K562 (cell line): ENCODE results near the gene FAAH. TPM values are rescaled to one million over a fixed set of nuclear protein-coding genes. Genes with fewer than 3 reads are reported as not detected.
A peak's percentile ranks its signal among the peaks of the same experiment; 100 is the strongest.

Experiments used
- EWSR1 ChIP-seq: fragments of 450-650 bp; IDR thresholded peaks from 2 replicates; pipeline ENCODE4 v1.6.1; 2018; ENCODE audit warnings: borderline replicate concordance, mild to moderate bottlenecking, low read depth, moderate library complexity; ENCODE audit not compliant: partially characterized antibody
- FOXA3 ChIP-seq, 2 experiments: fragments of 450-650 bp in 1 of 2; sonication (generic) in 1 of 2; formaldehyde crosslinking; IDR thresholded peaks in 1 of 2; conservative IDR thresholded peaks in 1 of 2; 2 replicates each; pipeline versions ENCODE4 v1.4.0 to v1.8.0; 2020 to 2022; ENCODE audit warnings: mild to moderate bottlenecking in 2 of 2, missing genetic modification reagents in 1 of 2
- FOXP4 ChIP-seq: sonication (generic); formaldehyde crosslinking; IDR thresholded peaks from 2 replicates; pipeline ENCODE4 v1.8.0; 2022; ENCODE audit warnings: mild to moderate bottlenecking, missing genetic modification reagents, borderline replicate concordance
- HMBOX1 ChIP-seq: sonication (generic); IDR thresholded peaks from 2 replicates; pipeline ENCODE4 v1.6.1; 2016
- HMGXB4 ChIP-seq: sonication (generic); formaldehyde crosslinking; IDR thresholded peaks from 2 replicates; pipeline ENCODE4 v1.8.1; 2023; ENCODE audit warnings: mild to moderate bottlenecking, missing genetic modification reagents
- JUND ChIP-seq, 2 experiments: IDR thresholded peaks; 2 replicates in 1 of 2; 3 replicates in 1 of 2; pipeline ENCODE4 v1.6.1; 2011; ENCODE audit warnings: borderline replicate concordance in 2 of 2, low read depth in 2 of 2, low read length in 2 of 2, improper control_type of control experiment in 1 of 2, missing biosample characterization in 1 of 2, missing genetic modification characterization in 1 of 2, missing genetic modification reagents in 1 of 2
- MCM7 ChIP-seq, 2 experiments: fragments of 450-650 bp; IDR thresholded peaks; 2 replicates each; pipeline ENCODE4 v1.6.1; 2016 to 2018
- ZBTB11 ChIP-seq, 3 experiments: fragments of 200-800 bp in 1 of 3; fragments of 250-450 bp in 1 of 3; fragments of 450-650 bp in 1 of 3; sonication (Bioruptor Pico) in 1 of 3; sonication (Bioruptor generic) in 1 of 3; formaldehyde crosslinking in 1 of 3; IDR thresholded peaks; 2 replicates each; pipeline versions ENCODE4 v1.6.1 to v1.8.0; 2016 to 2022; ENCODE audit warnings: mild to moderate bottlenecking in 2 of 3, missing genetic modification characterization in 2 of 3, missing compliant biosample characterization in 1 of 3, moderate library complexity in 1 of 3
- polyA plus RNA-seq, 8 experiments: library from polyadenylated mRNA; depleted of rRNA in 4 of 8; stranded (reverse) in 5 of 8; unstranded in 3 of 8; fragments of >200 nt; fragmentation: Nextera tagmentation in 2 of 8; fragmentation: Illumina TruSeq in 1 of 8; extraction: Ambion mirVana in 2 of 8; extraction: Trizol in 1 of 8; gene quantifications; 2 replicates each; pipeline versions ENCODE4 v1.2.1 to v1.2.3, GENCODE V29; 2011 to 2014; ENCODE audit warnings: inconsistent platforms in 1 of 8, missing spikeins in 1 of 8
- total RNA-seq, 7 experiments: library from RNA; depleted of rRNA in 6 of 7; stranded (reverse); fragments of >200 nt in 6 of 7; fragmentation: Illumina TruSeq in 2 of 7; extraction: Trizol in 2 of 7; gene quantifications; 2 replicates each; pipeline versions ENCODE4 v1.2.1 to v1.2.3, GENCODE V29; 2011 to 2021; ENCODE audit warnings: low replicate concordance in 1 of 7

FAAH gene
- total and polyA plus RNA-seq, 9 of the 15 experiments (the other 6 are each of a cell fraction or from before 2014, with no cell fraction given): 0.06 to 1.1 (median 0.32) TPM

- peak in 1 of 3 experiments; percentile 38; a peak in 1 of 6 replicates for TF ChIP-seq ZBTB11 (CRISPR knock-in tag; IDR thresholded peaks at IDR 0.05)
- 0 out of 2 replicates have a peak, but pooled peaks have one; percentile 27 for TF ChIP-seq FOXP4 (CRISPR knock-in tag)
- no peak for TF ChIP-seq JUND (IDR thresholded peaks at IDR 0.05; ENCODE audit: borderline replicate concordance, low read depth, low read length)
- peak; percentile 9; the same call in 1 of the 3 replicates for TF ChIP-seq JUND (tag; IDR thresholded peaks at IDR 0.05; ENCODE audit: borderline replicate concordance, low read depth, low read length)
- no peak for TF ChIP-seq MCM7 (IDR thresholded peaks at IDR 0.05)
- no peak for TF ChIP-seq HMGXB4 (CRISPR knock-in tag)
- no peak for TF ChIP-seq FOXA3 (CRISPR knock-in tag; conservative IDR thresholded peaks at IDR 0.05 in 1 of 2, IDR thresholded peaks at IDR 0.05 in 1 of 2)
- no peak for TF ChIP-seq EWSR1
- TF ChIP-seq HMBOX1: peak; percentile 95
Measured at GRCh38 chr1:46406881-46407608, 12.9 kb downstream of the FAAH start (continued).
